WI38 (cell line): ENCODE data around the gene DTWD1.

Experiments
- H3K4me3 ChIP-seq: 2 replicates; pipeline ENCODE4 v1.5.1; 2011; ENCODE audit warnings: low read depth, mild to moderate bottlenecking, control low read depth, low read length
- CTCF ChIP-seq: IDR thresholded peaks from 2 replicates; pipeline ENCODE4 v1.5.1; 2012; ENCODE audit warnings: low read depth, mild to moderate bottlenecking, control low read depth, low read length

The DTWD1 gene

GRCh38 chr15:49669288-49669687 lies 48.4 kb downstream of the DTWD1 start:
- no peak overlapping the region for H3K4me3 ChIP-seq
- TF ChIP-seq CTCF: no peak

GRCh38 chr15:49673861-49674260 lies 53.0 kb downstream of the DTWD1 start:
- no peak for TF ChIP-seq CTCF
- no peak overlapping the region for H3K4me3 ChIP-seq

GRCh38 chr15:49674370-49674769 lies 53.5 kb downstream of the DTWD1 start:
- TF ChIP-seq CTCF: no peak
- H3K4me3 ChIP-seq: no peak overlapping the region

- TF ChIP-seq CTCF: no peak
- H3K4me3 ChIP-seq: no peak overlapping the region
These were observed 54.2 kb downstream of the DTWD1 start for GRCh38 chr15:49675041-49675440.

- H3K4me3 ChIP-seq: no peak overlapping the region
- TF ChIP-seq CTCF: no peak
These were observed 57.8 kb downstream of the DTWD1 start for GRCh38 chr15:49678655-49679054.

GRCh38 chr15:49686599-49686998 lies 65.8 kb downstream of the DTWD1 start:
- H3K4me3 ChIP-seq: no peak overlapping the region
- no peak for TF ChIP-seq CTCF

- no peak overlapping the region for H3K4me3 ChIP-seq
- TF ChIP-seq CTCF: no peak
These were observed 67.4 kb downstream of the DTWD1 start for GRCh38 chr15:49688135-49688790.
